HepG2 (cell line): Measurements from ENCODE around the gene ZPR1. TPM values are rescaled to one million over a fixed set of nuclear protein-coding genes. Genes with fewer than 3 reads are reported as not detected.

Experiments
- BCL6 ChIP-seq: IDR thresholded peaks from 2 replicates; pipeline ENCODE4 v1.6.1; 2016; ENCODE audit warnings: missing genetic modification reagents, missing compliant biosample characterization
- FOSL1 ChIP-seq: sonication (generic); formaldehyde crosslinking; IDR thresholded peaks from 2 replicates; pipeline ENCODE4 v1.9.0; 2021; ENCODE audit warnings: missing genetic modification reagents, borderline replicate concordance
- HOXA9 ChIP-seq: sonication (generic); formaldehyde crosslinking; IDR thresholded peaks from 2 replicates; pipeline ENCODE4 v1.8.1; 2022; ENCODE audit warnings: missing genetic modification reagents, mild to moderate bottlenecking, moderate library complexity, borderline replicate concordance
- KLF6 ChIP-seq: IDR thresholded peaks from 2 replicates; pipeline ENCODE4 v1.8.0; 2016; ENCODE audit warnings: missing biosample characterization, missing genetic modification reagents
- MAFK ChIP-seq, 2 experiments: IDR thresholded peaks in 1 of 2; conservative IDR thresholded peaks in 1 of 2; 2 replicates each; pipeline ENCODE4 v1.6.1; 2011; ENCODE audit warnings: improper control_type of control experiment in 2 of 2, low read length in 2 of 2
- MIXL1 ChIP-seq: IDR thresholded peaks from 2 replicates; pipeline ENCODE4 v1.6.1; 2016
- PAF1 ChIP-seq: IDR thresholded peaks from 2 replicates; pipeline ENCODE4 v1.6.1; 2016; ENCODE audit warnings: missing genetic modification reagents, missing compliant biosample characterization
- POGZ ChIP-seq: sonication (generic); formaldehyde crosslinking; IDR thresholded peaks from 2 replicates; pipeline ENCODE4 v1.4.0; 2020; ENCODE audit warnings: mild to moderate bottlenecking, missing genetic modification reagents
- SAFB2 ChIP-seq: sonication (generic); formaldehyde crosslinking; IDR thresholded peaks from 2 replicates; pipeline ENCODE4 v1.5.1; 2020; ENCODE audit warnings: missing genetic modification reagents, low read depth, mild to moderate bottlenecking, borderline replicate concordance
- ZNF605 ChIP-seq: sonication (generic); formaldehyde crosslinking; IDR thresholded peaks from 2 replicates; pipeline ENCODE4 v1.8.0; 2022; ENCODE audit warnings: mild to moderate bottlenecking, missing genetic modification reagents
- ZNF616 ChIP-seq: sonication (generic); formaldehyde crosslinking; IDR thresholded peaks from 2 replicates; pipeline ENCODE4 v1.5.0; 2020; ENCODE audit warnings: low read depth, mild to moderate bottlenecking, missing genetic modification reagents
- ZNF879 ChIP-seq: sonication (generic); formaldehyde crosslinking; IDR thresholded peaks from 2 replicates; pipeline ENCODE4 v1.8.1; 2023; ENCODE audit warnings: missing genetic modification reagents
- polyA plus RNA-seq, 8 experiments: library from polyadenylated mRNA; depleted of rRNA in 3 of 8; stranded (reverse) in 7 of 8; unstranded in 1 of 8; fragments of >200 nt; fragmentation: Illumina TruSeq in 4 of 8; extraction: Trizol in 4 of 8; gene quantifications; 2 replicates each; pipeline versions ENCODE4 v1.2.1 to v1.2.3, GENCODE V29; 2011 to 2016; ENCODE audit warnings: low read depth in 4 of 8, missing spikeins in 1 of 8, mixed read lengths in 1 of 8; ENCODE audit not compliant: insufficient read depth in 1 of 8
- total RNA-seq, 5 experiments: library from RNA; depleted of rRNA; stranded (reverse); fragments of >200 nt; fragmentation: Illumina TruSeq; extraction: Trizol; gene quantifications; 2 replicates each; pipeline ENCODE4 v1.2.3, GENCODE V29; 2016; ENCODE audit warnings: low read depth in 1 of 5
- TF ChIP-seq, protein P1 (sequence below): sonication (generic); formaldehyde crosslinking; IDR thresholded peaks from 2 replicates; pipeline ENCODE4 v1.9.0; 2022; ENCODE audit warnings: low read depth, missing genetic modification reagents
- TF ChIP-seq, protein P2 (sequence below): sonication (generic); formaldehyde crosslinking; IDR thresholded peaks from 2 replicates; pipeline ENCODE4 v1.5.1; 2020; ENCODE audit warnings: mild to moderate bottlenecking, missing genetic modification reagents, borderline replicate concordance
- TF ChIP-seq, protein P3 (sequence below): sonication (generic); formaldehyde crosslinking; IDR thresholded peaks from 2 replicates; pipeline ENCODE4 v1.5.0; 2020; ENCODE audit warnings: missing genetic modification reagents
- TF ChIP-seq, protein P4 (sequence below): sonication (generic); formaldehyde crosslinking; conservative IDR thresholded peaks from 2 replicates; pipeline ENCODE4 v1.4.0; 2020; ENCODE audit warnings: missing genetic modification reagents
- TF ChIP-seq, protein P5 (sequence below): IDR thresholded peaks from 2 replicates; pipeline ENCODE4 v1.6.1; 2016; ENCODE audit warnings: mild to moderate bottlenecking
- TF ChIP-seq, protein P6 (sequence below): sonication (generic); formaldehyde crosslinking; IDR thresholded peaks from 2 replicates; pipeline ENCODE4 v1.8.0; 2022; ENCODE audit warnings: missing genetic modification reagents, mild to moderate bottlenecking, moderate library complexity, borderline replicate concordance
- TF ChIP-seq, protein P7 (sequence below): sonication (generic); formaldehyde crosslinking; IDR thresholded peaks from 2 replicates; pipeline ENCODE4 v1.4.0; 2020; ENCODE audit warnings: missing genetic modification reagents

The ZPR1 gene
- total and polyA plus RNA-seq, 2 of the 13 experiments (the other 11 are each of a cell fraction or from before 2014, with no cell fraction given), result 40.0 to 79.3 TPM

DNA sequence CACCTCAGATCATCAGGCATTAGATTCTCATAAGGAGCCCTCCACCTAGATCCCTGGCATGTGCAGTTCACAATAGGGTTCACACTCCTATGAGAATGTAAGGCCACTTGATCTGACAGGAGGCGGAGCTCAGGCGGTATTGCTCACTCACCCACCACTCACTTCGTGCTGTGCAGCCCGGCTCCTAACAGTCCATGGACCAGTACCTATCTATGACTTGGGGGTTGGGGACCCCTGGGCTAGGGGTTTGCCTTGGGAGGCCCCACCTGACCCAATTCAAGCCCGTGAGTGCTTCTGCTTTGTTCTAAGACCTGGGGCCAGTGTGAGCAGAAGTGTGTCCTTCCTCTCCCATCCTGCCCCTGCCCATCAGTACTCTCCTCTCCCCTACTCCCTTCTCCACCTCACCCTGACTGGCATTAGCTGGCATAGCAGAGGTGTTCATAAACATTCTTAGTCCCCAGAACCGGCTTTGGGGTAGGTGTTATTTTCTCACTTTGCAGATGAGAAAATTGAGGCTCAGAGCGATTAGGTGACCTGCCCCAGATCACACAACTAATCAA is 44.0 kb upstream of the ZPR1 start (continued):
- TF ChIP-seq, protein P1, sequence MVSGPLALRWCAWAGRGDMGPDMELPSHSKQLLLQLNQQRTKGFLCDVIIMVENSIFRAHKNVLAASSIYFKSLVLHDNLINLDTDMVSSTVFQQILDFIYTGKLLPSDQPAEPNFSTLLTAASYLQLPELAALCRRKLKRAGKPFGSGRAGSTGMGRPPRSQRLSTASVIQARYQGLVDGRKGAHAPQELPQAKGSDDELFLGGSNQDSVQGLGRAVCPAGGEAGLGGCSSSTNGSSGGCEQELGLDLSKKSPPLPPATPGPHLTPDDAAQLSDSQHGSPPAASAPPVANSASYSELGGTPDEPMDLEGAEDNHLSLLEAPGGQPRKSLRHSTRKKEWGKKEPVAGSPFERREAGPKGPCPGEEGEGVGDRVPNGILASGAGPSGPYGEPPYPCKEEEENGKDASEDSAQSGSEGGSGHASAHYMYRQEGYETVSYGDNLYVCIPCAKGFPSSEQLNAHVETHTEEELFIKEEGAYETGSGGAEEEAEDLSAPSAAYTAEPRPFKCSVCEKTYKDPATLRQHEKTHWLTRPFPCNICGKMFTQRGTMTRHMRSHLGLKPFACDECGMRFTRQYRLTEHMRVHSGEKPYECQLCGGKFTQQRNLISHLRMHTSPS (CRISPR knock-in tag), result no peak
- TF ChIP-seq HOXA9 (CRISPR knock-in tag) (no peak), MAFK (conservative IDR thresholded peaks at IDR 0.05 in 1 of 2, IDR thresholded peaks at IDR 0.05 in 1 of 2; ENCODE audit: low read length in 2 of 2) (no peak), FOSL1 (CRISPR knock-in tag) (no peak), POGZ (CRISPR knock-in tag) (no peak), ZNF879 (CRISPR knock-in tag) (no peak), KLF6 (0 out of 2 replicates have a peak, but pooled peaks have one; percentile 15), ZNF605 (CRISPR knock-in tag) (no peak), BCL6 (CRISPR knock-in tag) (no peak), MIXL1 (CRISPR knock-in tag) (no peak), SAFB2 (no peak), ZNF616 (CRISPR knock-in tag) (0 out of 2 replicates have a peak, but pooled peaks have one; percentile 42), PAF1 (CRISPR knock-in tag) (no peak)
- TF ChIP-seq, protein P2, sequence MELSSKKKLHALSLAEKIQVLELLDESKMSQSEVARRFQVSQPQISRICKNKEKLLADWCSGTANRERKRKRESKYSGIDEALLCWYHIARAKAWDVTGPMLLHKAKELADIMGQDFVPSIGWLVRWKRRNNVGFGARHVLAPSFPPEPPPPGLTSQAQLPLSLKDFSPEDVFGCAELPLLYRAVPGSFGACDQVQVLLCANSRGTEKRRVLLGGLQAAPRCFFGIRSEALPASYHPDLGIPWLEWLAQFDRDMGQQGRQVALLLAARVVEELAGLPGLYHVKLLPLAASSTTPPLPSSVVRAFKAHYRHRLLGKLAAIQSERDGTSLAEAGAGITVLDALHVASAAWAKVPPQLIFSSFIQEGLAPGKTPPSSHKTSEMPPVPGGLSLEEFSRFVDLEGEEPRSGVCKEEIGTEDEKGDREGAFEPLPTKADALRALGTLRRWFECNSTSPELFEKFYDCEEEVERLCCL, result no peak
- TF ChIP-seq, protein P3, sequence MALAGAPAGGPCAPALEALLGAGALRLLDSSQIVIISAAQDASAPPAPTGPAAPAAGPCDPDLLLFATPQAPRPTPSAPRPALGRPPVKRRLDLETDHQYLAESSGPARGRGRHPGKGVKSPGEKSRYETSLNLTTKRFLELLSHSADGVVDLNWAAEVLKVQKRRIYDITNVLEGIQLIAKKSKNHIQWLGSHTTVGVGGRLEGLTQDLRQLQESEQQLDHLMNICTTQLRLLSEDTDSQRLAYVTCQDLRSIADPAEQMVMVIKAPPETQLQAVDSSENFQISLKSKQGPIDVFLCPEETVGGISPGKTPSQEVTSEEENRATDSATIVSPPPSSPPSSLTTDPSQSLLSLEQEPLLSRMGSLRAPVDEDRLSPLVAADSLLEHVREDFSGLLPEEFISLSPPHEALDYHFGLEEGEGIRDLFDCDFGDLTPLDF (CRISPR knock-in tag), result no peak
- TF ChIP-seq, protein P4, sequence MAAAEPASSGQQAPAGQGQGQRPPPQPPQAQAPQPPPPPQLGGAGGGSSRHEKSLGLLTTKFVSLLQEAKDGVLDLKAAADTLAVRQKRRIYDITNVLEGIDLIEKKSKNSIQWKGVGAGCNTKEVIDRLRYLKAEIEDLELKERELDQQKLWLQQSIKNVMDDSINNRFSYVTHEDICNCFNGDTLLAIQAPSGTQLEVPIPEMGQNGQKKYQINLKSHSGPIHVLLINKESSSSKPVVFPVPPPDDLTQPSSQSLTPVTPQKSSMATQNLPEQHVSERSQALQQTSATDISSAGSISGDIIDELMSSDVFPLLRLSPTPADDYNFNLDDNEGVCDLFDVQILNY, result no peak
- TF ChIP-seq, protein P5, sequence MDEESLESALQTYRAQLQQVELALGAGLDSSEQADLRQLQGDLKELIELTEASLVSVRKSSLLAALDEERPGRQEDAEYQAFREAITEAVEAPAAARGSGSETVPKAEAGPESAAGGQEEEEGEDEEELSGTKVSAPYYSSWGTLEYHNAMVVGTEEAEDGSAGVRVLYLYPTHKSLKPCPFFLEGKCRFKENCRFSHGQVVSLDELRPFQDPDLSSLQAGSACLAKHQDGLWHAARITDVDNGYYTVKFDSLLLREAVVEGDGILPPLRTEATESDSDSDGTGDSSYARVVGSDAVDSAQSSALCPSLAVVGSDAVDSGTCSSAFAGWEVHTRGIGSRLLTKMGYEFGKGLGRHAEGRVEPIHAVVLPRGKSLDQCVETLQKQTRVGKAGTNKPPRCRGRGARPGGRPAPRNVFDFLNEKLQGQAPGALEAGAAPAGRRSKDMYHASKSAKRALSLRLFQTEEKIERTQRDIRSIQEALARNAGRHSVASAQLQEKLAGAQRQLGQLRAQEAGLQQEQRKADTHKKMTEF, result no peak
- TF ChIP-seq, protein P6, sequence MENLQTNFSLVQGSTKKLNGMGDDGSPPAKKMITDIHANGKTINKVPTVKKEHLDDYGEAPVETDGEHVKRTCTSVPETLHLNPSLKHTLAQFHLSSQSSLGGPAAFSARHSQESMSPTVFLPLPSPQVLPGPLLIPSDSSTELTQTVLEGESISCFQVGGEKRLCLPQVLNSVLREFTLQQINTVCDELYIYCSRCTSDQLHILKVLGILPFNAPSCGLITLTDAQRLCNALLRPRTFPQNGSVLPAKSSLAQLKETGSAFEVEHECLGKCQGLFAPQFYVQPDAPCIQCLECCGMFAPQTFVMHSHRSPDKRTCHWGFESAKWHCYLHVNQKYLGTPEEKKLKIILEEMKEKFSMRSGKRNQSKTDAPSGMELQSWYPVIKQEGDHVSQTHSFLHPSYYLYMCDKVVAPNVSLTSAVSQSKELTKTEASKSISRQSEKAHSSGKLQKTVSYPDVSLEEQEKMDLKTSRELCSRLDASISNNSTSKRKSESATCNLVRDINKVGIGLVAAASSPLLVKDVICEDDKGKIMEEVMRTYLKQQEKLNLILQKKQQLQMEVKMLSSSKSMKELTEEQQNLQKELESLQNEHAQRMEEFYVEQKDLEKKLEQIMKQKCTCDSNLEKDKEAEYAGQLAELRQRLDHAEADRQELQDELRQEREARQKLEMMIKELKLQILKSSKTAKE (CRISPR knock-in tag), result no peak
- TF ChIP-seq, protein P7, sequence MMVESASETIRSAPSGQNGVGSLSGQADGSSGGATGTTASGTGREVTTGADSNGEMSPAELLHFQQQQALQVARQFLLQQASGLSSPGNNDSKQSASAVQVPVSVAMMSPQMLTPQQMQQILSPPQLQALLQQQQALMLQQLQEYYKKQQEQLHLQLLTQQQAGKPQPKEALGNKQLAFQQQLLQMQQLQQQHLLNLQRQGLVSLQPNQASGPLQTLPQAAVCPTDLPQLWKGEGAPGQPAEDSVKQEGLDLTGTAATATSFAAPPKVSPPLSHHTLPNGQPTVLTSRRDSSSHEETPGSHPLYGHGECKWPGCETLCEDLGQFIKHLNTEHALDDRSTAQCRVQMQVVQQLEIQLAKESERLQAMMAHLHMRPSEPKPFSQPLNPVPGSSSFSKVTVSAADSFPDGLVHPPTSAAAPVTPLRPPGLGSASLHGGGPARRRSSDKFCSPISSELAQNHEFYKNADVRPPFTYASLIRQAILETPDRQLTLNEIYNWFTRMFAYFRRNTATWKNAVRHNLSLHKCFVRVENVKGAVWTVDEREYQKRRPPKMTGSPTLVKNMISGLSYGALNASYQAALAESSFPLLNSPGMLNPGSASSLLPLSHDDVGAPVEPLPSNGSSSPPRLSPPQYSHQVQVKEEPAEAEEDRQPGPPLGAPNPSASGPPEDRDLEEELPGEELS (CRISPR knock-in tag), result no peak
